ENCODE data around the gene MXD4.

DNA sequence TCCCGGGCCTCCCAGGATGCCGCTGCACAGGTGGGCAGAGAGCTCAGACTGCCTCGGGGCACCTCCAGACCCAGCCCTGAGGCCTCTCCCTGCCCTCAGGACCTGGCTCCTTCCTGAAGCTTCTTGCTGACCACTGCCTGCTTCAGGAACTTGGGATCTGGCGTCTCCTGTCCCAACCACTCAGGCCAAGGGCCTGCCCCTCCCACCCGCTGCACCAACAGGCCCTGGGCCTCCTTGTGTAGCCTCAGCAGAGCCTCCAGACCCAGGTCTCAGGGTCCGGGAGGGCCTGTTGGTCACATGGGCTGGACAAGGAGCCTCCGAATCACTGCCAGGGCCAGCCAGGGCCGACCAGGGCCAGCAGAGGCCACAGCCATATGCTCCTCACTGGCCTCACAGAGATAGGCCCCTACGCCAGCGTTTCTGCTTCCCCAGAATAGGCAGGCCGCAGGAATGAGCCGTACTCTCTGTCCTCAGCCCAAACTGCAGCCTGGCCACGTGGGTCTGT lies 2.8 kb downstream of the MXD4 start:
- TF ChIP-seq, protein P1, sequence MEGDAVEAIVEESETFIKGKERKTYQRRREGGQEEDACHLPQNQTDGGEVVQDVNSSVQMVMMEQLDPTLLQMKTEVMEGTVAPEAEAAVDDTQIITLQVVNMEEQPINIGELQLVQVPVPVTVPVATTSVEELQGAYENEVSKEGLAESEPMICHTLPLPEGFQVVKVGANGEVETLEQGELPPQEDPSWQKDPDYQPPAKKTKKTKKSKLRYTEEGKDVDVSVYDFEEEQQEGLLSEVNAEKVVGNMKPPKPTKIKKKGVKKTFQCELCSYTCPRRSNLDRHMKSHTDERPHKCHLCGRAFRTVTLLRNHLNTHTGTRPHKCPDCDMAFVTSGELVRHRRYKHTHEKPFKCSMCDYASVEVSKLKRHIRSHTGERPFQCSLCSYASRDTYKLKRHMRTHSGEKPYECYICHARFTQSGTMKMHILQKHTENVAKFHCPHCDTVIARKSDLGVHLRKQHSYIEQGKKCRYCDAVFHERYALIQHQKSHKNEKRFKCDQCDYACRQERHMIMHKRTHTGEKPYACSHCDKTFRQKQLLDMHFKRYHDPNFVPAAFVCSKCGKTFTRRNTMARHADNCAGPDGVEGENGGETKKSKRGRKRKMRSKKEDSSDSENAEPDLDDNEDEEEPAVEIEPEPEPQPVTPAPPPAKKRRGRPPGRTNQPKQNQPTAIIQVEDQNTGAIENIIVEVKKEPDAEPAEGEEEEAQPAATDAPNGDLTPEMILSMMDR (IDR thresholded peaks at IDR 0.05) = no peak
- no peak for TF ChIP-seq POLR2A (IDR thresholded peaks at IDR 0.05)
